Heart right ventricle (tissue), 16 donors: ENCODE measurements around the gene PLAAT3. TPM values are rescaled to one million over a fixed set of nuclear protein-coding genes. Genes with fewer than 3 reads are reported as not detected.

ENCODE experiments used
- ATAC-seq, 8 donors: fragments of 200-7000 bp; cut with Tn5 transposase; one replicate each; pipeline ENCODE4 v1.9.1; 2020; ENCODE audit warnings: mild to moderate bottlenecking in 8 of 8, moderate library complexity in 8 of 8, moderate number of reproducible peaks in 1 of 8
- DNase-seq, 2 donors: peaks; one replicate each; pipeline ENCODE4 v3.0.0-alpha.2; 2020
- H3K27ac ChIP-seq, 10 donors: fragments of 200-600 bp; sonication (generic) in 2 of 10; one replicate each; pipeline versions ENCODE4 v1.5.0 to v1.8.0; 2020 to 2022; ENCODE audit warnings: mild to moderate bottlenecking in 3 of 10
- H3K27me3 ChIP-seq, 7 donors: fragments of 200-600 bp; one replicate each; pipeline ENCODE4 v1.8.0; 2021 to 2022; ENCODE audit warnings: mild to moderate bottlenecking in 2 of 7
- H3K36me3 ChIP-seq, 9 donors: fragments of 200-600 bp; sonication (generic) in 1 of 9; one replicate each; pipeline versions ENCODE4 v1.5.0 to v1.8.0; 2020 to 2022; ENCODE audit warnings: mild to moderate bottlenecking in 2 of 9
- H3K4me1 ChIP-seq, 9 donors: fragments of 200-600 bp; sonication (generic) in 1 of 9; one replicate each; pipeline versions ENCODE4 v1.5.0 to v1.8.0; 2020 to 2022; ENCODE audit warnings: mild to moderate bottlenecking in 4 of 9
- H3K4me3 ChIP-seq, 10 donors: fragments of 200-600 bp; sonication (generic) in 2 of 10; one replicate each; pipeline versions ENCODE4 v1.5.0 to v1.8.0; 2020 to 2022; ENCODE audit warnings: mild to moderate bottlenecking in 7 of 10, moderate library complexity in 2 of 10
- H3K9me3 ChIP-seq, 11 donors: fragments of 200-600 bp in 10 of 11; sonication (generic) in 2 of 11; one replicate each; pipeline versions ENCODE4 v1.5.0 to v1.8.0; 2013 to 2022; ENCODE audit warnings: mild to moderate bottlenecking in 2 of 11, control low read depth in 1 of 11, moderate library complexity in 1 of 11
- WGBS, 2 donors: extraction: QIAGEN DNeasy Blood & Tissue Kit; methylation state at CpG; one replicate each; pipeline ENCODE4 v1.1.7; 2013; ENCODE audit warnings: inconsistent platforms in 1 of 2; 5-methylcytosine and 5-hydroxymethylcytosine counted together
- intact Hi-C, 10 donors: fragments of 100-400 bp; cut with DNase I; formaldehyde crosslinking; loops; one replicate each; pipeline versions ENCODE4 v1.11.1 to v1.14.2; 2022
- polyA plus RNA-seq, 2 donors: library from polyadenylated mRNA; stranded (reverse); fragments of 200-250 nt; gene quantifications; one replicate each; pipeline ENCODE4 v1.2.3, GENCODE V29; 2013
- total RNA-seq, 10 donors: library from RNA; stranded (reverse); fragmentation: NEBNext Ultra II Directional in 3 of 10; extraction: Animal tissue kit (Norgen Biotek cat#: 25700) in 3 of 10; gene quantifications; one replicate each; pipeline versions ENCODE4 v1.2.1 to v1.2.4, GENCODE V29; 2021 to 2023
- TF ChIP-seq, protein P1 (sequence below), 9 donors: fragments of 200-600 bp; sonication (generic) in 2 of 9; IDR thresholded peaks; one replicate each; pipeline versions ENCODE4 v1.5.0 to v1.8.0; 2021 to 2022; ENCODE audit warnings: antibody characterized with exemption in 9 of 9, mild to moderate bottlenecking in 5 of 9, moderate library complexity in 1 of 9
- donor health status: Arrhythmogenic right ventricular cardiomyopathy.
- donor health status: ischemic (EF 13 %, LVEDD 7.1; RV severe dilation, severe dysfunction).
- donor health status: healthy with polysubstance abuse.
- donor health status: DM: no; HTN: yes; CAD: no.
- donor health status: DM: no; HTN: no; CAD: no.
- donor health status: ischemic (EF 25% LVEDD 6.9; RV normal size, moderate dysfunction).
- donor health status: ischemic (EF 25% LVEDD 5.7; RV mildly dilated, moderate dysfunction).
- donor health status: healthy.
- donor health status: DM: yes; HTN: yes; CAD: no.
- donor health status: Ischemic cardiomyopathy.
- donor health status: ischemic (EF 35%, LVEDD 5.7; RV mildly dilated, moderate dysfunction).
- donor health status: nonischemic (EF 11% LVEDD 7.7; RV severe dilation, severe dysfunction).
- donor health status: DM: yes; HTN: yes; CAD: no.
- donor health status: PGD.
- donor health status: ischemic (EF 29% LVEDD 5.4; RV normal size, mild dysfunction).
- donor health status: nonischemic (EF 23%, LVEDD 6.1; RV moderate dilation, normal function).

The PLAAT3 gene
- total and polyA plus RNA-seq, 12 donors = 82.8 to 211 (median 137) TPM

DNA sequence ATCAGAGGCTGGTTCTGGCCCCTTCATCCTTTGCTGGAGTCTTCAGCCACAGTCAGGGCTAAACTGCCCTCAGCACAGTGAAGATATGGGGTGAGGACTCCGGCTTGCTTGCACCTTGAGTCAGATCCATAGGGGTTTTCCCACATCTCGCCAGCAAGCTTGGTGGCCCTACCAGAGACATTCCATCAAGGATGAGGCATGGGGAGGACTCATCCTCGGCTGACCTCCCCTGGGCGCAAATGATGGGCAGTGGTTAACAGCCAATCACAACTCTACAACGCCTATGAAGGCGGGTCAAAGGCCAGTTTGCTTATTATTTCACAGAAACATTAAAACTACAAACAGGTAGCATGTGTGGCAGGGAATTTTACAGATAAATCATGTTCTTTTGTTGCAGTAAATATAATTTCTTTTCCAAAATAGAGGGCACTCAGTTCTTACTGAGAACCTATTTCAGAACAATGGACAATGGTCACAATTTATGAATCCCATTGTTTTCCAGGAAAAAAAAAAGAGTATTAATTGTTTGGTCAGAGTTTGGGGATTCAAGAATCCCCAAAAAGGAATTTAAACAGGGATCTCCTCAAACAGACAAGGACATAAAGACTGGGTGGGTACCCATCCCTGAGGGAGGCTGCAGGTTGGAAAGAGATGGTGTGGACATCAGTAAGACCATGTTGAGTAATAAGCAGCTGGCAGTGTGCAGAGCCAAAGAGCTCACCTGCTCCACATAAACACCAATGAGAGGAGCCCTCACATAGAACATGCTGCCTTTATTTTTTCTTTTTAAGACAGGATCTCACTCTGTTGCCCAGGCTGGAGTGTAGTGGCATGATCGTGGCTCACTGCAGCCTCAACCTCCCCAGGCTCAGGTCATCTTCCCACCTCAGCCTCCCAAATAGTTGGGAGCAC lies 14.8 kb downstream of the PLAAT3 start:
- WGBS, 2 donors = 84% methylated on average over 7 of the region's 7 CpGs
- DNase-seq = no peak
- H3K27me3 ChIP-seq = no peaks in the 10 kb centered on the region
- no peaks in the 10 kb centered on the region for H3K9me3 ChIP-seq
- H3K4me3 ChIP-seq = no peak overlapping the region
- intact Hi-C loops = no loop called here
- H3K27ac ChIP-seq = no peak overlapping the region
- peaks cover 0 to 27% (median 22%) of the 10 kb centered on the region in 9 donors for H3K4me1 ChIP-seq
- peaks cover 0 to 40% (median 14%) of the 10 kb centered on the region in 9 donors for H3K36me3 ChIP-seq
- no peak for ATAC-seq
- TF ChIP-seq, protein P1, sequence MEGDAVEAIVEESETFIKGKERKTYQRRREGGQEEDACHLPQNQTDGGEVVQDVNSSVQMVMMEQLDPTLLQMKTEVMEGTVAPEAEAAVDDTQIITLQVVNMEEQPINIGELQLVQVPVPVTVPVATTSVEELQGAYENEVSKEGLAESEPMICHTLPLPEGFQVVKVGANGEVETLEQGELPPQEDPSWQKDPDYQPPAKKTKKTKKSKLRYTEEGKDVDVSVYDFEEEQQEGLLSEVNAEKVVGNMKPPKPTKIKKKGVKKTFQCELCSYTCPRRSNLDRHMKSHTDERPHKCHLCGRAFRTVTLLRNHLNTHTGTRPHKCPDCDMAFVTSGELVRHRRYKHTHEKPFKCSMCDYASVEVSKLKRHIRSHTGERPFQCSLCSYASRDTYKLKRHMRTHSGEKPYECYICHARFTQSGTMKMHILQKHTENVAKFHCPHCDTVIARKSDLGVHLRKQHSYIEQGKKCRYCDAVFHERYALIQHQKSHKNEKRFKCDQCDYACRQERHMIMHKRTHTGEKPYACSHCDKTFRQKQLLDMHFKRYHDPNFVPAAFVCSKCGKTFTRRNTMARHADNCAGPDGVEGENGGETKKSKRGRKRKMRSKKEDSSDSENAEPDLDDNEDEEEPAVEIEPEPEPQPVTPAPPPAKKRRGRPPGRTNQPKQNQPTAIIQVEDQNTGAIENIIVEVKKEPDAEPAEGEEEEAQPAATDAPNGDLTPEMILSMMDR (IDR thresholded peaks at IDR 0.05) = no peak

DNA sequence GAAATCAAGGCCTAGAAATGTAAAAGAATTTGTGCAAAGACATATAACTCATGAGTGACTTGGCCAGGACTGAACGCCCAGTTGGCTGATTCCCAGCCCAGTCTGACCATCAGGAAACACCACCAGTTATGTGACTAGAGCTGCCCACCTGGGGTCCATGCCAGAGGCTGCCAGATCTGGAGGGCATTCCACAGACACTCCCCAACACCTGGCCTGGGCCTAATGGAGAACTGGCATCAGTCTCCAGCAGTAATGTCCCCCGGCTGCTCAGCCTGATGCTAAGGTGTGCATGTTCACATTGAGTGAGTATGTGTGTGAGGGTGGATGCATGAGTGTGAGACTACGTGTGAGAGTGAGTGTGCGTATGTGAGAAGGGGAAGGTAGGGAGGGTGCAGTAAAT lies 15.7 kb downstream of the PLAAT3 start:
- H3K4me1 ChIP-seq = peaks cover 0 to 22% (median 20%) of the 10 kb centered on the region in 9 donors
- WGBS, 2 donors = 79 to 88% methylated on average over 4 of the region's 4 CpGs
- no peaks in the 10 kb centered on the region for H3K27me3 ChIP-seq
- DNase-seq = no peak
- no peak overlapping the region for H3K27ac ChIP-seq
- intact Hi-C loops = no loop called here
- H3K4me3 ChIP-seq = no peak overlapping the region
- H3K9me3 ChIP-seq = no peaks in the 10 kb centered on the region
- TF ChIP-seq, protein P1 (IDR thresholded peaks at IDR 0.05) = no peak
- H3K36me3 ChIP-seq = peaks cover 0 to 49% (median 14%) of the 10 kb centered on the region in 9 donors
- ATAC-seq = peak in 1 of 8 donors; percentile 9

DNA sequence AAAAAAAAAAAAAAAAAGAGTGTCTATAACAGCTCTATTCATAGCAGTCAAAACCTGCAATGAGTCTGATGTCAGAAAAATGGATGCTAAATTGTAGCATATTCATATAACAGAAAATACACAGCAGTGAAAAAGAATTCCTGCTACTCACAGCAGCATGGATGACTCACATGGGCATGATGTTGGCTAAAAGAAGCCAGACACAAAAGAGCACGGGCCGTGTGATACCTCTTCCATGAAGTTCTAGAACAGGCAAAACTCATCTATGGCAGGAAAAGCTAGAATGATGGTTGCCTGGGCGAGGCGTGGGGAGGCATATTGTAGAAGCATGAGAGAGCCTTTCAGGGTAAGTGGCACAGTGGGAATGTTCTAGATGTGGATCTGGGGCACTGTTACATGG lies 18.9 kb downstream of the PLAAT3 start:
- Histone ChIP-seq H3K9me3 (no peaks in the 10 kb centered on the region), H3K36me3 (peaks cover 0 to 82% (median 31%) of the 10 kb centered on the region in 9 donors), H3K27me3 (no peaks in the 10 kb centered on the region), H3K4me1 (peaks cover 0 to 2% (median 0%) of the 10 kb centered on the region in 9 donors), H3K4me3 (no peak overlapping the region), H3K27ac (no peak overlapping the region)
- WGBS, 2 donors = 88 to 91% methylated on average over 4 of the region's 4 CpGs
- ATAC-seq (no peak), DNase-seq (no peak)
- intact Hi-C loops = no loop called here
- TF ChIP-seq, protein P1 (IDR thresholded peaks at IDR 0.05) = no peak

DNA sequence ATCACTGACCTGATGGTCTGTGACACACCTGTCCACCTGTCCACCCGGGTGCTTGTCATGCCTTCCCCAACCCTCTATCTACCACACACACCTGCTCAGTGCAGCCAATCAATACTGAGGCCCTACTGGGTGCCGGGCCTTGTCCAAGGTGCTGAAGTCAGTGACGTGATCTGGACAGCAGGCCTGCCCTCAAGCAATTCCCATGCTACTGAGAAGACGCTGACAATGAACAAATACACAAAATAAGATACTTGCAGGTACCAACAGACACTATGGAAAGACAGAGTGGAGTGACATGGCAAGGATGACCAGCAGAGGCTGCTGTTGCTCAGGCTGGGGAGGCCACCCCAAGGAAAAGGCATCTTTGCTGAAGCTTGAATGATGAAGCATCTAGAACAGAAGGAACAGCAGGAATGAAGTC lies 21.2 kb downstream of the PLAAT3 start:
- DNase-seq = no peak
- WGBS, 2 donors = 70 to 76% methylated on average over 4 of the region's 4 CpGs
- Histone ChIP-seq H3K36me3 (peaks cover 0 to 99% (median 36%) of the 10 kb centered on the region in 9 donors), H3K27ac (no peak overlapping the region), H3K4me1 (peaks cover 0 to 10% (median 0%) of the 10 kb centered on the region in 9 donors), H3K9me3 (no peaks in the 10 kb centered on the region), H3K4me3 (no peak overlapping the region), H3K27me3 (no peaks in the 10 kb centered on the region)
- intact Hi-C loops = loop anchor here in 1 of 10 donors (5.0 kb wide), 1 partner anchor 44 kb away; no protein-coding TSS in a partner anchor
- peak in 1 of 8 donors; percentile 38 for ATAC-seq
- TF ChIP-seq, protein P1 (IDR thresholded peaks at IDR 0.05) = peak in 7 of 9 donors; percentile 39 to 61 (median 44)
